H1 (cell line): Measurements from ENCODE around the gene PTMS. TPM values are rescaled to one million over a fixed set of nuclear protein-coding genes. Genes with fewer than 3 reads are reported as not detected.

Experiments
- CTCF ChIA-PET: fragments of 300-600 bp; sonication (Branson Sonifier 250); formaldehyde crosslinking; loops from one replicate; lab custom pipeline; 2021; ENCODE audit not compliant: partially characterized antibody; lab: Charles Lee
- POLR2A ChIA-PET: fragments of 300-600 bp; sonication (Branson Sonifier 250); formaldehyde crosslinking; loops from one replicate; lab custom pipeline; 2021; ENCODE audit warnings: inconsistent platforms; ENCODE audit not compliant: partially characterized antibody; lab: Charles Lee
- DNase-seq, 2 experiments: peaks; one replicate each; pipeline versions ENCODE4 v3.0.0 to v3.0.0-alpha.2; 2010 to 2022; ENCODE audit warnings: low spot score in 2 of 2, low read depth in 1 of 2, mixed read lengths in 1 of 2
- FAIRE-seq: peaks from 2 replicates; lab custom pipeline; 2011; peaks lifted over from hg19 to GRCh38; lab: Jason Lieb, UNC
- H2AFZ ChIP-seq: 2 replicates; pipeline ENCODE4 v1.8.1; 2012; ENCODE audit warnings: low read length, inconsistent platforms
- H2AK5ac ChIP-seq: 2 replicates; pipeline ENCODE4 v1.6.1; 2013; ENCODE audit warnings: low read depth, low read length
- H2BK120ac ChIP-seq: replicated peaks from 2 replicates; pipeline ENCODE3; 2013; ENCODE audit warnings: low read depth, low read length, inconsistent platforms
- H2BK12ac ChIP-seq: 2 replicates; pipeline ENCODE4 v1.6.1; 2013; ENCODE audit warnings: low read depth, low read length
- H2BK15ac ChIP-seq: 2 replicates; pipeline ENCODE4 v1.6.1; 2013; ENCODE audit warnings: low read length
- H2BK20ac ChIP-seq: 2 replicates; pipeline ENCODE4 v1.6.1; 2013; ENCODE audit warnings: low read length
- H2BK5ac ChIP-seq: 2 replicates; pipeline ENCODE4 v1.6.1; 2013; ENCODE audit warnings: low read depth, low read length
- H3K14ac ChIP-seq: 2 replicates; pipeline ENCODE4 v1.6.1; 2013; ENCODE audit warnings: inconsistent platforms; ENCODE audit not compliant: insufficient read length
- H3K18ac ChIP-seq: 2 replicates; pipeline ENCODE4 v1.6.1; 2013; ENCODE audit warnings: low read length; ENCODE audit errors: extremely low read depth
- H3K23ac ChIP-seq: 2 replicates; pipeline ENCODE4 v1.6.1; 2013; ENCODE audit warnings: inconsistent platforms; ENCODE audit not compliant: insufficient read length
- H3K23me2 ChIP-seq: 2 replicates; pipeline ENCODE4 v1.6.1; 2013; ENCODE audit warnings: low read depth, low read length
- H3K27ac ChIP-seq: 2 replicates; pipeline ENCODE4 v1.6.1; 2011; ENCODE audit warnings: low read depth, low read length, inconsistent platforms
- H3K27me3 ChIP-seq, 4 experiments: replicated peaks in 1 of 4; 1 replicate in 1 of 4; 2 replicates in 3 of 4; pipeline versions ENCODE4 v1.6.1 to v1.8.1; 2011 to 2013; ENCODE audit warnings: low read length in 3 of 4, mild to moderate bottlenecking in 3 of 4, inconsistent platforms in 2 of 4, mixed read lengths in 2 of 4, moderate library complexity in 1 of 4; ENCODE audit not compliant: control insufficient read depth in 3 of 4, insufficient read depth in 3 of 4; ENCODE audit errors: extremely low read depth in 1 of 4
- H3K36me3 ChIP-seq, 4 experiments: 2 replicates each; pipeline versions ENCODE4 v1.6.1 to v1.8.1; 2011 to 2013; ENCODE audit warnings: mild to moderate bottlenecking in 4 of 4, low read length in 3 of 4, moderate library complexity in 2 of 4, control low read depth in 1 of 4, inconsistent platforms in 1 of 4; ENCODE audit not compliant: insufficient read depth in 4 of 4, control insufficient read depth in 2 of 4
- H3K4ac ChIP-seq: replicated peaks from 2 replicates; pipeline ENCODE3; 2013; ENCODE audit warnings: low read length, low read depth, mixed read lengths, inconsistent platforms; ENCODE audit not compliant: insufficient read length
- H3K4me1 ChIP-seq, 4 experiments: replicated peaks in 1 of 4; 1 replicate in 1 of 4; 2 replicates in 3 of 4; pipeline versions ENCODE4 v1.6.1 to v1.8.1; 2011 to 2013; ENCODE audit warnings: low read length in 3 of 4, inconsistent platforms in 2 of 4, mixed read lengths in 1 of 4; ENCODE audit not compliant: insufficient read depth in 4 of 4, control insufficient read depth in 3 of 4
- H3K4me2 ChIP-seq, 2 experiments: 2 replicates each; pipeline versions ENCODE4 v1.6.1 to v1.8.1; 2011 to 2013; ENCODE audit warnings: low read depth in 2 of 2, low read length in 2 of 2, control low read depth in 1 of 2, inconsistent platforms in 1 of 2, mild to moderate bottlenecking in 1 of 2; ENCODE audit not compliant: insufficient read depth in 1 of 2
- H3K4me3 ChIP-seq, 4 experiments: fragments of 200-600, 300-600 bp in 1 of 4; sonication (generic), shearing (Covaris generic), sonication (Bioruptor Twin) in 1 of 4; 2 replicates each; pipeline versions ENCODE4 v1.5.1 to v1.8.1; 2011 to 2016; ENCODE audit warnings: low read length in 4 of 4, low read depth in 3 of 4, control low read depth in 2 of 4, inconsistent platforms in 2 of 4, mild to moderate bottlenecking in 2 of 4, mixed read lengths in 1 of 4, moderate library complexity in 1 of 4; ENCODE audit not compliant: insufficient read depth in 2 of 4; ENCODE audit errors: extremely low read depth in 1 of 4
- H3K56ac ChIP-seq: replicated peaks from 2 replicates; pipeline ENCODE3; 2013; ENCODE audit warnings: low read depth, mild to moderate bottlenecking, mixed read lengths, low read length, inconsistent platforms; ENCODE audit not compliant: insufficient read length
- H3K79me1 ChIP-seq: 2 replicates; pipeline ENCODE4 v1.6.1; 2013; ENCODE audit warnings: low read depth, low read length, control low read depth
- H3K79me2 ChIP-seq, 2 experiments: 2 replicates each; pipeline versions ENCODE4 v1.6.1 to v1.8.1; 2012 to 2013; ENCODE audit warnings: low read length in 2 of 2, mild to moderate bottlenecking in 2 of 2, inconsistent platforms in 1 of 2; ENCODE audit not compliant: insufficient read depth in 2 of 2, control insufficient read depth in 1 of 2
- H3K9ac ChIP-seq, 4 experiments: replicated peaks in 1 of 4; 1 replicate in 1 of 4; 2 replicates in 3 of 4; pipeline versions ENCODE4 v1.6.1 to v1.8.1; 2011 to 2013; ENCODE audit warnings: low read depth in 3 of 4, low read length in 3 of 4, control low read depth in 2 of 4, mild to moderate bottlenecking in 2 of 4, moderate library complexity in 2 of 4, inconsistent platforms in 1 of 4; ENCODE audit errors: extremely low read depth in 1 of 4
- H3K9me3 ChIP-seq, 2 experiments: 2 replicates each; pipeline versions ENCODE4 v1.6.1 to v1.8.1; 2012 to 2013; ENCODE audit warnings: mild to moderate bottlenecking in 2 of 2, moderate library complexity in 2 of 2, control low read depth in 1 of 2, inconsistent platforms in 1 of 2, low read depth in 1 of 2, low read length in 1 of 2, mixed read lengths in 1 of 2; ENCODE audit not compliant: insufficient read depth in 2 of 2
- H4K20me1 ChIP-seq, 2 experiments: replicated peaks in 1 of 2; 2 replicates each; pipeline versions ENCODE3 to v1.8.1; 2011 to 2013; ENCODE audit warnings: inconsistent platforms in 2 of 2, low read length in 2 of 2, mild to moderate bottlenecking in 1 of 2; ENCODE audit not compliant: insufficient read depth in 2 of 2, control insufficient read depth in 1 of 2
- H4K5ac ChIP-seq: 2 replicates; pipeline ENCODE4 v1.6.1; 2013; ENCODE audit warnings: low read length, low read depth, mixed read lengths, inconsistent platforms; ENCODE audit not compliant: insufficient read length
- H4K8ac ChIP-seq: 2 replicates; pipeline ENCODE4 v1.8.0; 2013; ENCODE audit warnings: mild to moderate bottlenecking, moderate library complexity, low read length, inconsistent platforms; ENCODE audit not compliant: insufficient read depth; ENCODE audit errors: extremely low read depth
- H4K91ac ChIP-seq: replicated peaks from 2 replicates; pipeline ENCODE3; 2013; ENCODE audit warnings: low read length, mixed read lengths, inconsistent platforms; ENCODE audit not compliant: insufficient read length
- ASH2L ChIP-seq: fragments of 200-600, 300-600 bp; sonication (generic); IDR thresholded peaks from one replicate; pipeline ENCODE4 v1.7.1; 2017; ENCODE audit warnings: low read length
- BRCA1 ChIP-seq: IDR thresholded peaks from 2 replicates; pipeline ENCODE4 v1.6.1; 2012; ENCODE audit warnings: low read depth, low read length, improper control_type of control experiment
- EP300 ChIP-seq, 2 experiments: IDR thresholded peaks; 1 replicate in 1 of 2; 2 replicates in 1 of 2; pipeline ENCODE4 v1.6.1; 2011 to 2012; ENCODE audit warnings: low read depth in 2 of 2, low read length in 2 of 2, mild to moderate bottlenecking in 2 of 2, borderline replicate concordance in 1 of 2, inconsistent platforms in 1 of 2, moderate library complexity in 1 of 2
- FOSL1 ChIP-seq: IDR thresholded peaks from 2 replicates; pipeline ENCODE4 v1.6.1; 2011; ENCODE audit warnings: mild to moderate bottlenecking, low read depth, low read length, moderate library complexity; ENCODE audit not compliant: insufficient read depth
- MAFK ChIP-seq: IDR thresholded peaks from 2 replicates; pipeline ENCODE4 v1.6.1; 2012; ENCODE audit warnings: low read depth, mild to moderate bottlenecking, improper control_type of control experiment, low read length
- RNF2 ChIP-seq: fragments of 200-900, 300-1000 bp; sonication (generic); IDR thresholded peaks from 2 replicates; pipeline ENCODE4 v1.7.1; 2016; ENCODE audit warnings: borderline replicate concordance, low read depth, mild to moderate bottlenecking, antibody characterized with exemption, low read length; ENCODE audit not compliant: poor library complexity, severe bottlenecking; ENCODE audit errors: missing control alignments
- SUZ12 ChIP-seq: fragments of 200-600 bp; sonication (generic); IDR thresholded peaks from 2 replicates; pipeline ENCODE4 v1.6.1; 2012; ENCODE audit warnings: mild to moderate bottlenecking, inconsistent platforms, low read length, moderate library complexity, mixed read lengths
- TEAD4 ChIP-seq: IDR thresholded peaks from 2 replicates; pipeline ENCODE4 v1.6.1; 2012; ENCODE audit warnings: low read depth, low read length, inconsistent platforms, mixed read lengths
- YY1 ChIP-seq: IDR thresholded peaks from 2 replicates; pipeline ENCODE4 v1.6.1; 2011; ENCODE audit warnings: low read depth, mild to moderate bottlenecking, low read length
- WGBS, 2 experiments: shearing (Covaris generic) in 1 of 2; methylation state at CpG; one replicate each; pipeline versions ENCODE4 v1.1.6 to v1.1.7; 2013 to 2015; ENCODE audit warnings: low lambda C conversion rate in 2 of 2, mixed read lengths in 2 of 2, inconsistent platforms in 1 of 2, low coverage in 1 of 2, missing lambda C conversion rate in 1 of 2; ENCODE audit not compliant: insufficient replicate concordance in 2 of 2, insufficient coverage in 1 of 2, insufficient read length in 1 of 2; ENCODE audit errors: extremely low coverage in 1 of 2, missing lambda C conversion rate in 1 of 2; 5-methylcytosine and 5-hydroxymethylcytosine counted together
- polyA plus RNA-seq, 7 experiments: library from polyadenylated mRNA; depleted of rRNA in 3 of 7; stranded (reverse) in 5 of 7; unstranded in 2 of 7; fragments of >200 nt in 5 of 7; fragments of 200-250 nt in 2 of 7; gene quantifications; 1 replicate in 5 of 7; 2 replicates in 1 of 7; 4 replicates in 1 of 7; pipeline versions ENCODE4 v1.2.1 to v1.2.3, GENCODE V29; 2011 to 2013; ENCODE audit warnings: missing spikeins in 2 of 7, mixed read lengths in 2 of 7
- total RNA-seq: library from RNA; stranded (reverse); fragmentation: NEBNext Ultra II Directional; extraction: Animal tissue kit (Norgen Biotek cat#: 25700); gene quantifications from 2 replicates; pipeline ENCODE4 v1.2.1, GENCODE V29; 2021
- TF ChIP-seq, protein P1 (sequence below): IDR thresholded peaks from 2 replicates; pipeline ENCODE4 v1.6.1; 2011; ENCODE audit warnings: low read depth, mild to moderate bottlenecking, low read length; ENCODE audit not compliant: insufficient read depth

The PTMS gene
- total and polyA plus RNA-seq, 2 of the 8 experiments (the other 6 are each of a cell fraction or from before 2014, with no cell fraction given) = 444 to 553 TPM

DNA sequence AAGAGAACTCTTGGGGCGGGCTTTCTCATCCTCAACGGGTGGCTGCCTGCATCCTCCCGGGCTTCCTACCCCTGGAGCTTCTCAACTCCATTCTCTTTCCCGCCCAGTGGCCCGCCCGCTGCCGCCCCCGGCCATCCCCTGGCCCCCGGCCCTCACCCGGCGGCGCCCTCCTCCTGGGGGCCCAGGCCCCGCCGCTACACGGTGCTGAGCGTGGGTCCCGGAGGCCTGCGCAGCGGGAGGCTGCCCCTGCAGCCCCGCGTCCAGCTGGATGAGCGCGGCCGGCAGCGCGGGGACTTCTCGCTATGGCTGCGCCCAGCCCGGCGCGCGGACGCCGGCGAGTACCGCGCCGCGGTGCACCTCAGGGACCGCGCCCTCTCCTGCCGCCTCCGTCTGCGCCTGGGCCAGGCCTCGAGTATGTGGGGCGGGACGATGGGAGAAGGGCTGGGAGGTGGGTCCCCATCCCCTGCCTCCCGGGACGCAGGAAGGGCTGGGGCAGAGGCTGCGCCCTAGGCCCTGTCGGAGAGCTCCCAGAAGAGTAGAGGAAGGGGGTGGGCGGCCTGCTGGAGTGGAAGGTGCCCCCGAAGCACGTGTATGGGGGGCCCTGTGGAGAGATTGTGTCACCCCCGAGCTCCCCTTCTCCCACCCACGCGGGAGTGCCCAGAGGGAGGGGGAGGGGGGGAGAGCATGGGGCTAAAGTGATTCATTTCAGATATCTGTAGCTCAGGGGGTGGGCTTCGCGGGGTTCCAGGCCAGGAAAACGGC lies 7.6 kb downstream of the PTMS start:
- H3K4me3 ChIP-seq = peak overlapping the region; percentile 5 to 60 (median 31)
- WGBS, 2 experiments = 13% methylated on average over 30 of the region's 60 CpGs; no CpG with 5 or more reads in 1 of the 2 experiments
- peaks cover 0 to 23% (median 5%) of the 10 kb centered on the region in 4 experiments; a peak in 6 of 8 replicates for H3K36me3 ChIP-seq
- no peak overlapping the region for H2BK120ac ChIP-seq
- no peak overlapping the region for H3K56ac ChIP-seq
- POLR2A ChIA-PET = interaction anchor here (0.7 to 11.6 kb wide), 21 partner anchors 6 to 240 kb away, joined by 3 to 151 read pairs (median 3); partner anchors contain the start of genes CDCA3, GAPDH, GPR162 and MLF2
- H3K14ac ChIP-seq = no peak overlapping the region
- H3K9me3 ChIP-seq = no peaks in the 10 kb centered on the region
- H2BK5ac ChIP-seq = no peak overlapping the region
- H3K4me1 ChIP-seq = peaks cover 8 to 39% (median 30%) of the 10 kb centered on the region in 4 experiments
- H2BK12ac ChIP-seq = 0 out of 2 replicates have a peak overlapping the region, but pooled peaks have one; percentile 27
- no peak overlapping the region for H3K23ac ChIP-seq
- peak overlapping the region; percentile 72; the same call in 1 of the 2 replicates for H4K8ac ChIP-seq
- peak overlapping the region; percentile 48 for H3K18ac ChIP-seq
- DNase-seq = no peak
- H4K20me1 ChIP-seq = peaks cover 3 to 12% of the 10 kb centered on the region in 2 experiments
- no peaks in the 10 kb centered on the region for H3K79me1 ChIP-seq
- H3K27me3 ChIP-seq = peaks cover 0 to 36% (median 26%) of the 10 kb centered on the region in 4 experiments; a peak in 5 of 7 replicates
- H3K23me2 ChIP-seq = peaks cover 15% of the 10 kb centered on the region
- CTCF ChIA-PET = interaction anchor here (0.6 to 29.6 kb wide), 10 partner anchors 8 to 155 kb away, joined by 3 to 532 read pairs (median 4); partner anchors contain the start of genes GNB3, GPR162, MLF2 and P3H3
- H4K91ac ChIP-seq = no peak overlapping the region
- no peak overlapping the region for H3K27ac ChIP-seq
- no peak overlapping the region for H4K5ac ChIP-seq
- peak overlapping the region; percentile 83 to 85 for H3K4me2 ChIP-seq
- no peak overlapping the region for H2AK5ac ChIP-seq
- peaks cover 0 to 7% of the 10 kb centered on the region in 2 experiments; a peak in 1 of 4 replicates for H3K79me2 ChIP-seq
- no peak overlapping the region for H3K4ac ChIP-seq
- no peak overlapping the region; a peak in 2 of 7 replicates for H3K9ac ChIP-seq
- FAIRE-seq = no peak
- no peak overlapping the region for H2AFZ ChIP-seq
- no peak overlapping the region for H2BK20ac ChIP-seq
- 0 out of 2 replicates have a peak overlapping the region, but pooled peaks have one; percentile 99 for H2BK15ac ChIP-seq
- TF ChIP-seq MAFK = no peak
- TF ChIP-seq EP300 (IDR thresholded peaks at IDR 0.05; ENCODE audit: borderline replicate concordance in 1 of 2, low read depth in 2 of 2, low read length in 2 of 2) = no peak
- TF ChIP-seq YY1 = 0 out of 2 replicates have a peak, but pooled peaks have one; percentile 21
- TF ChIP-seq TEAD4 = no peak
- TF ChIP-seq SUZ12 = 0 out of 2 replicates have a peak, but pooled peaks have one; percentile 47
- no peak for TF ChIP-seq FOSL1
- TF ChIP-seq, protein P1, sequence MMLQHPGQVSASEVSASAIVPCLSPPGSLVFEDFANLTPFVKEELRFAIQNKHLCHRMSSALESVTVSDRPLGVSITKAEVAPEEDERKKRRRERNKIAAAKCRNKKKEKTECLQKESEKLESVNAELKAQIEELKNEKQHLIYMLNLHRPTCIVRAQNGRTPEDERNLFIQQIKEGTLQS = no peak
- TF ChIP-seq BRCA1 = no peak
- no peak for TF ChIP-seq ASH2L
- no peak for TF ChIP-seq RNF2
